H9 (cell line): ENCODE results near the gene AHNAK. TPM values are rescaled to one million over a fixed set of nuclear protein-coding genes. Genes with fewer than 3 reads are reported as not detected.

ENCODE experiments used
- DNase-seq: peaks from one replicate; pipeline ENCODE4 v3.0.0-alpha.2; 2017
- H2AFZ ChIP-seq: one replicate; pipeline ENCODE4 v1.6.1; 2013; ENCODE audit warnings: mild to moderate bottlenecking, low read length, control low read depth, moderate library complexity
- H2AK5ac ChIP-seq: 2 replicates; pipeline ENCODE4 v1.6.1; 2013; ENCODE audit warnings: low read length, control low read depth, mixed read lengths; ENCODE audit not compliant: insufficient read length
- H2BK120ac ChIP-seq: one replicate; pipeline ENCODE4 v1.6.1; 2013; ENCODE audit warnings: low read depth, mild to moderate bottlenecking, low read length, control low read depth, inconsistent platforms; ENCODE audit not compliant: poor library complexity, severe bottlenecking
- H2BK12ac ChIP-seq: 2 replicates; pipeline ENCODE4 v1.6.1; 2013; ENCODE audit warnings: low read length, control low read depth, mixed read lengths, low read depth; ENCODE audit not compliant: insufficient read length
- H2BK15ac ChIP-seq: 2 replicates; pipeline ENCODE4 v1.6.1; 2013; ENCODE audit warnings: low read depth, low read length, control low read depth
- H2BK20ac ChIP-seq: one replicate; pipeline ENCODE4 v1.6.1; 2013; ENCODE audit warnings: low read depth, mild to moderate bottlenecking, low read length, control low read depth, inconsistent platforms; ENCODE audit not compliant: poor library complexity, severe bottlenecking
- H2BK5ac ChIP-seq: 2 replicates; pipeline ENCODE4 v1.6.1; 2013; ENCODE audit warnings: low read length, control low read depth, mixed read lengths; ENCODE audit not compliant: insufficient read length
- H3K14ac ChIP-seq: 2 replicates; pipeline ENCODE4 v1.6.1; 2013; ENCODE audit warnings: low read length, control low read depth; ENCODE audit not compliant: insufficient read depth
- H3K18ac ChIP-seq: 2 replicates; pipeline ENCODE4 v1.6.1; 2013; ENCODE audit warnings: low read depth, mild to moderate bottlenecking, mixed read lengths, low read length, control low read depth; ENCODE audit not compliant: insufficient read length
- H3K23ac ChIP-seq: 2 replicates; pipeline ENCODE4 v1.6.1; 2013; ENCODE audit warnings: low read length, control low read depth, mixed read lengths, low read depth; ENCODE audit not compliant: insufficient read length
- H3K23me2 ChIP-seq: 2 replicates; pipeline ENCODE4 v1.6.1; 2013; ENCODE audit warnings: low read depth, mild to moderate bottlenecking, mixed read lengths, low read length, control low read depth; ENCODE audit not compliant: insufficient read length, poor library complexity, severe bottlenecking
- H3K27ac ChIP-seq: 2 replicates; pipeline ENCODE4 v1.5.1; 2013; ENCODE audit warnings: low read length, control low read depth, mixed read lengths, low read depth; ENCODE audit not compliant: insufficient read length
- H3K27me3 ChIP-seq: 2 replicates; pipeline ENCODE4 v1.6.1; 2013; ENCODE audit warnings: low read length, control low read depth, inconsistent platforms; ENCODE audit not compliant: insufficient read depth
- H3K4ac ChIP-seq: 2 replicates; pipeline ENCODE4 v1.6.1; 2013; ENCODE audit warnings: low read depth, mild to moderate bottlenecking, control low read depth, inconsistent platforms, low read length, moderate library complexity
- H3K4me1 ChIP-seq: 2 replicates; pipeline ENCODE4 v1.6.1; 2013; ENCODE audit warnings: low read length, control low read depth, inconsistent platforms; ENCODE audit not compliant: insufficient read depth
- H3K4me2 ChIP-seq: 2 replicates; pipeline ENCODE4 v1.6.1; 2013; ENCODE audit warnings: low read length, control low read depth, mixed read lengths; ENCODE audit not compliant: insufficient read length, insufficient read depth
- H3K56ac ChIP-seq: 2 replicates; pipeline ENCODE4 v1.6.1; 2013; ENCODE audit warnings: low read depth, mild to moderate bottlenecking, mixed read lengths, low read length, control low read depth; ENCODE audit not compliant: insufficient read length
- H3K79me1 ChIP-seq: 2 replicates; pipeline ENCODE4 v1.6.1; 2013; ENCODE audit warnings: low read depth, mild to moderate bottlenecking, moderate library complexity, low read length, control low read depth, inconsistent platforms; ENCODE audit not compliant: insufficient read depth, poor library complexity, severe bottlenecking
- H3K79me2 ChIP-seq: 2 replicates; pipeline ENCODE4 v1.6.1; 2013; ENCODE audit warnings: low read length, control low read depth, inconsistent platforms; ENCODE audit not compliant: insufficient read depth
- H3K9ac ChIP-seq: 2 replicates; pipeline ENCODE4 v1.6.1; 2013; ENCODE audit warnings: low read length, control low read depth, mixed read lengths; ENCODE audit not compliant: insufficient read length; ENCODE audit errors: extremely low read depth
- H3K9me3 ChIP-seq: one replicate; pipeline ENCODE4 v1.6.1; 2013; ENCODE audit warnings: low read depth, low read length, inconsistent platforms; ENCODE audit not compliant: control insufficient read depth
- H3T11ph ChIP-seq: one replicate; pipeline ENCODE4 v1.6.1; 2013; ENCODE audit warnings: mild to moderate bottlenecking, low read length, control low read depth, inconsistent platforms
- H4K20me1 ChIP-seq: one replicate; pipeline ENCODE4 v1.6.1; 2013; ENCODE audit not compliant: control insufficient read depth, insufficient read length, insufficient read depth
- H4K5ac ChIP-seq: 2 replicates; pipeline ENCODE4 v1.6.1; 2013; ENCODE audit warnings: low read depth, mild to moderate bottlenecking, mixed read lengths, low read length, control low read depth; ENCODE audit not compliant: insufficient read length
- H4K8ac ChIP-seq: replicated peaks from 2 replicates; pipeline ENCODE4 v1.6.1; 2013; ENCODE audit warnings: low read length, control low read depth, mixed read lengths, low read depth; ENCODE audit not compliant: insufficient read length
- H4K91ac ChIP-seq: 2 replicates; pipeline ENCODE4 v1.6.1; 2013; ENCODE audit warnings: low read depth, mild to moderate bottlenecking, moderate library complexity, mixed read lengths, low read length, control low read depth; ENCODE audit not compliant: insufficient read length
- H3K27ac Mint-ChIP-seq, 3 experiments: 2 replicates in 2 of 3; 3 replicates in 1 of 3; pipeline ENCODE4 v1.8.0; 2020 to 2021; ENCODE audit warnings: mixed read lengths in 3 of 3, mild to moderate bottlenecking in 1 of 3, moderate library complexity in 1 of 3
- H3K27me3 Mint-ChIP-seq: 2 replicates; pipeline ENCODE4 v1.8.0; 2021; ENCODE audit warnings: low read depth, mild to moderate bottlenecking, moderate library complexity, mixed read lengths
- H3K36me3 Mint-ChIP-seq, 3 experiments: 2 replicates in 2 of 3; 3 replicates in 1 of 3; pipeline ENCODE4 v1.8.0; 2020 to 2021; ENCODE audit warnings: low read depth in 3 of 3, mixed read lengths in 3 of 3; ENCODE audit not compliant: insufficient read depth in 1 of 3
- H3K4me1 Mint-ChIP-seq, 2 experiments: 2 replicates each; pipeline ENCODE4 v1.8.0; 2020; ENCODE audit warnings: mixed read lengths in 2 of 2
- H3K4me3 Mint-ChIP-seq, 2 experiments: 2 replicates in 1 of 2; 3 replicates in 1 of 2; pipeline ENCODE4 v1.8.0; 2020 to 2021; ENCODE audit warnings: mild to moderate bottlenecking in 2 of 2, mixed read lengths in 2 of 2, moderate library complexity in 1 of 2
- H3K9me3 Mint-ChIP-seq, 2 experiments: 2 replicates in 1 of 2; 3 replicates in 1 of 2; pipeline ENCODE4 v1.8.0; 2020; ENCODE audit warnings: mild to moderate bottlenecking in 2 of 2, mixed read lengths in 2 of 2, moderate library complexity in 1 of 2
- WGBS: extraction: QIAGEN DNeasy Blood & Tissue Kit; methylation state at CpG from one replicate; pipeline ENCODE4 v1.1.7; 2013; ENCODE audit warnings: missing lambda C conversion rate, low lambda C conversion rate, mixed read lengths; ENCODE audit not compliant: insufficient read length; ENCODE audit errors: extremely low coverage; 5-methylcytosine and 5-hydroxymethylcytosine counted together
- total RNA-seq: library from RNA; stranded (reverse); gene quantifications from 2 replicates; pipeline ENCODE4 v1.2.1, GENCODE V29; 2021
- TF ChIP-seq, protein P1 (sequence below): fragments of 200-600 bp; sonication (generic); conservative IDR thresholded peaks from 3 replicates; pipeline ENCODE4 v1.8.0; 2021; ENCODE audit warnings: antibody characterized with exemption, mild to moderate bottlenecking

AHNAK gene
- total RNA-seq, 1 experiment from 2014 or later, result 15.2 TPM

DNA sequence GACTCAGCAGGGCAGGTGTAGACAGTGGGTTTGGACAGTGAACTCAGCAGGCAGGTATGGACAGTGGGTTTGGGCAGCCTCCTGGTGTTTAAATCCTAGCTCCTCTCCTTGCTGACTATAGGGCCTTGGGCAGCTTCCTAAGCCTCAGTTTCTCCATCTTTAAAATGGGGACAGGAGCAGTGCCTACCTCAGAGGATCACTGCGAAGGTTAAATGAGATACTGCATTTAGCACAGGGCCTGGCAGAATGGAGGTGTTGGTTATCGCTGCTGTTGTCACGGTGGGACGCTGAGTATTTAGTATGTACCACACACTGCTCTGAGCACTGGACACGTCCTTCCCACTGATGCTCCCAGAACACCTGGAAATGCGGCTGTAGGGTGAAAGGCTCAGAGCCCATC lies 142.2 kb downstream of the AHNAK start:
- no peak for DNase-seq
- Histone ChIP-seq H3K4me1 (no peaks in the 10 kb centered on the region), H2AK5ac (no peak overlapping the region), H3K14ac (no peak overlapping the region), H4K91ac (no peak overlapping the region), H3K23ac (no peak overlapping the region), H3T11ph (no peak overlapping the region), H3K9ac (no peak overlapping the region), H2BK12ac (no peak overlapping the region), H2AFZ (no peak overlapping the region), H3K27ac (no peak overlapping the region), H3K9me3 (no peaks in the 10 kb centered on the region), H3K4me2 (no peak overlapping the region), H3K56ac (no peak overlapping the region), H3K4ac (no peak overlapping the region), H4K8ac (no peak overlapping the region), H3K23me2 (no peaks in the 10 kb centered on the region), H3K79me2 (no peaks in the 10 kb centered on the region), H4K20me1 (no peaks in the 10 kb centered on the region), H3K18ac (no peak overlapping the region), H3K79me1 (no peaks in the 10 kb centered on the region), H2BK20ac (no peak overlapping the region), H2BK120ac (no peak overlapping the region), H2BK15ac (no peak overlapping the region), H4K5ac (no peak overlapping the region), H2BK5ac (no peak overlapping the region), H3K27me3 (no peaks in the 10 kb centered on the region)
- TF ChIP-seq, protein P1, sequence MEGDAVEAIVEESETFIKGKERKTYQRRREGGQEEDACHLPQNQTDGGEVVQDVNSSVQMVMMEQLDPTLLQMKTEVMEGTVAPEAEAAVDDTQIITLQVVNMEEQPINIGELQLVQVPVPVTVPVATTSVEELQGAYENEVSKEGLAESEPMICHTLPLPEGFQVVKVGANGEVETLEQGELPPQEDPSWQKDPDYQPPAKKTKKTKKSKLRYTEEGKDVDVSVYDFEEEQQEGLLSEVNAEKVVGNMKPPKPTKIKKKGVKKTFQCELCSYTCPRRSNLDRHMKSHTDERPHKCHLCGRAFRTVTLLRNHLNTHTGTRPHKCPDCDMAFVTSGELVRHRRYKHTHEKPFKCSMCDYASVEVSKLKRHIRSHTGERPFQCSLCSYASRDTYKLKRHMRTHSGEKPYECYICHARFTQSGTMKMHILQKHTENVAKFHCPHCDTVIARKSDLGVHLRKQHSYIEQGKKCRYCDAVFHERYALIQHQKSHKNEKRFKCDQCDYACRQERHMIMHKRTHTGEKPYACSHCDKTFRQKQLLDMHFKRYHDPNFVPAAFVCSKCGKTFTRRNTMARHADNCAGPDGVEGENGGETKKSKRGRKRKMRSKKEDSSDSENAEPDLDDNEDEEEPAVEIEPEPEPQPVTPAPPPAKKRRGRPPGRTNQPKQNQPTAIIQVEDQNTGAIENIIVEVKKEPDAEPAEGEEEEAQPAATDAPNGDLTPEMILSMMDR, result no peak
- Mint-ChIP-seq H3K9me3 (no peaks in the 10 kb centered on the region), H3K27ac (no peak overlapping the region), H3K4me3 (no peak overlapping the region), H3K27me3 (peaks cover 4% of the 10 kb centered on the region), H3K4me1 (peaks cover 17 to 23% of the 10 kb centered on the region in 2 experiments), H3K36me3 (no peaks in the 10 kb centered on the region; a peak in 1 of 7 replicates)
- WGBS, result no CpG with 5 or more reads among the region's 6 CpGs
